Lower leg skin (tissue), 4 donors: Measurements from ENCODE around the gene KISS1R. TPM values are rescaled to one million over a fixed set of nuclear protein-coding genes. Genes with fewer than 3 reads are reported as not detected.

Experiments used
- DNase-seq, 2 donors: peaks; one replicate each; pipeline ENCODE4 v3.0.0-alpha.2; 2019; ENCODE audit warnings: low spot score in 2 of 2
- H3K4me3 ChIP-seq: fragments of 200-600 bp; sonication (generic); 2 replicates; pipeline ENCODE4 v1.5.1; 2017; ENCODE audit warnings: mild to moderate bottlenecking, low read depth; ENCODE audit not compliant: poor library complexity, severe bottlenecking
- POLR2A ChIP-seq, 2 donors: fragments of 450-650 bp; IDR thresholded peaks; one replicate each; pipeline ENCODE4 v1.6.1; 2016 to 2017; ENCODE audit warnings: antibody characterized with exemption in 2 of 2, mild to moderate bottlenecking in 1 of 2, moderate library complexity in 1 of 2
- WGBS, 2 donors: methylation state at CpG; one replicate each; pipeline ENCODE4 v1.1.5; 2018; 5-methylcytosine and 5-hydroxymethylcytosine counted together
- intact Hi-C: fragments of 100-400 bp; cut with DNase I; formaldehyde crosslinking; loops from one replicate; pipeline ENCODE4 v1.15.0; 2023; ENCODE audit warnings: low total_unique reads
- total RNA-seq, 4 donors: library from RNA; depleted of rRNA; stranded (reverse); fragments of >200 nt; gene quantifications; one replicate each; pipeline ENCODE4 v1.1.0, GENCODE V29; 2016
- TF ChIP-seq, protein P1 (sequence below), 3 donors: fragments of 450-650 bp; IDR thresholded peaks; one replicate each; pipeline ENCODE4 v1.5.1; 2016; ENCODE audit warnings: antibody characterized with exemption in 3 of 3, mild to moderate bottlenecking in 3 of 3, moderate library complexity in 2 of 3

The KISS1R gene
- total RNA-seq, 4 donors from 2014 or later, result 0.88 to 3.5 TPM; not detected in 2

DNA sequence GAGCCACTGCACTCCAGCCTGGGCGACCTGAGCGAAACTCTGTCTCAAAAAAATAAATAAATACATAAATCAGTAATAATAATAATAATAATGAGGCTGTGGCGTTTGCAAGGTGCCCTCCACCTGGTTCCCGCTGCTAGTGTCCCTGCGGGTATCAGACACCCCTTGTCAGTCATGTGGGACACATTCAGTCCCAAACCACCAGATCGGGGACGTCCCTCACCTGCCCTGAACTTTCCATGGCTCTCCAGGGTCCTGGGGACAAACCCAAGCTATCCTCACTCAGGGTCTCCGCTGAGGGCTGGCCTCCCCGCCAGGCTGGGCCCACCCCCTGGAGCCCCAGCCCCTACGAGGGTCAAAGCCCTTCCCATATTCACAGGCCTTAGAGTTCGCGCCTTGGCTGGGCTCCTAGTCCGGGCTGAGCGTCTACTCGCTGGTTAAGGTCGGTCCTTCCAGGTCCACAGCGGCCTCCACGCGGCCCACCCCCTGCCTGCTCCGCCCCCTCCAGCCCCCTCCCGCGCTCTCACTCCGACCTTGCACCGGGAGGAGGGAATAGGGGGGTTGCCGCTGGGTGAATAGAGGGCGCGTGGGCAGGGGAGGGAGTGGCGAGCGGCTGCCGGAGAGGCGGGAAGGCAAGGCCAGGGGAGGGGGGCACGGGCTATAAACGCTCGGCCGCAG is 349 bp upstream of the KISS1R start:
- intact Hi-C loops, result loop anchor here (5.0 kb wide), 1 partner anchor 149 kb away; no protein-coding TSS in a partner anchor
- 27 to 32% methylated on average over 28 to 30 of the region's 35 CpGs for WGBS, 2 donors

DNA sequence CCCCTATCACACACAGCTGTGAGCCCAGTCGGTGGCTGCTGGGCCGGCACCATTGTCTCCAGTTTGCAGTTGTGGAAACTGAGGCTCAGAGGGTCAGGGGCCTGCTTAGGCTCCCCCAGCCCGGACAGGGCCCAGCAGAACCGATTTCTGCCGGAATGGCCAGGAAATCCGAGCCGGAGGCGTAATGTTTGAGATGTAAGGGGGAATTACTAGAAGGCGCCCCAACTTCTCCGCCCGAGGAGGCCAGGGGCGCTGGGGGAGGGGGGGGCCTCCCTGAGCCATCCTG is 962 bp downstream of the KISS1R start:
- DNase-seq, result no peak
- intact Hi-C loops, result loop anchor here (5.0 kb wide), 1 partner anchor 151 kb away; no protein-coding TSS in a partner anchor
- 9 to 10% methylated on average over 9 to 11 of the region's 12 CpGs for WGBS, 2 donors
- no peak overlapping the region for H3K4me3 ChIP-seq
- no peak for TF ChIP-seq POLR2A (IDR thresholded peaks at IDR 0.05)
- TF ChIP-seq, protein P1, sequence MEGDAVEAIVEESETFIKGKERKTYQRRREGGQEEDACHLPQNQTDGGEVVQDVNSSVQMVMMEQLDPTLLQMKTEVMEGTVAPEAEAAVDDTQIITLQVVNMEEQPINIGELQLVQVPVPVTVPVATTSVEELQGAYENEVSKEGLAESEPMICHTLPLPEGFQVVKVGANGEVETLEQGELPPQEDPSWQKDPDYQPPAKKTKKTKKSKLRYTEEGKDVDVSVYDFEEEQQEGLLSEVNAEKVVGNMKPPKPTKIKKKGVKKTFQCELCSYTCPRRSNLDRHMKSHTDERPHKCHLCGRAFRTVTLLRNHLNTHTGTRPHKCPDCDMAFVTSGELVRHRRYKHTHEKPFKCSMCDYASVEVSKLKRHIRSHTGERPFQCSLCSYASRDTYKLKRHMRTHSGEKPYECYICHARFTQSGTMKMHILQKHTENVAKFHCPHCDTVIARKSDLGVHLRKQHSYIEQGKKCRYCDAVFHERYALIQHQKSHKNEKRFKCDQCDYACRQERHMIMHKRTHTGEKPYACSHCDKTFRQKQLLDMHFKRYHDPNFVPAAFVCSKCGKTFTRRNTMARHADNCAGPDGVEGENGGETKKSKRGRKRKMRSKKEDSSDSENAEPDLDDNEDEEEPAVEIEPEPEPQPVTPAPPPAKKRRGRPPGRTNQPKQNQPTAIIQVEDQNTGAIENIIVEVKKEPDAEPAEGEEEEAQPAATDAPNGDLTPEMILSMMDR (IDR thresholded peaks at IDR 0.05), result no peak

More for the DNA sequence above, 349 bp upstream of the KISS1R start:
- TF ChIP-seq POLR2A (IDR thresholded peaks at IDR 0.05), result no peak
- TF ChIP-seq, protein P1 (IDR thresholded peaks at IDR 0.05), result no peak
- H3K4me3 ChIP-seq, result no peak overlapping the region
- no peak for DNase-seq

DNA sequence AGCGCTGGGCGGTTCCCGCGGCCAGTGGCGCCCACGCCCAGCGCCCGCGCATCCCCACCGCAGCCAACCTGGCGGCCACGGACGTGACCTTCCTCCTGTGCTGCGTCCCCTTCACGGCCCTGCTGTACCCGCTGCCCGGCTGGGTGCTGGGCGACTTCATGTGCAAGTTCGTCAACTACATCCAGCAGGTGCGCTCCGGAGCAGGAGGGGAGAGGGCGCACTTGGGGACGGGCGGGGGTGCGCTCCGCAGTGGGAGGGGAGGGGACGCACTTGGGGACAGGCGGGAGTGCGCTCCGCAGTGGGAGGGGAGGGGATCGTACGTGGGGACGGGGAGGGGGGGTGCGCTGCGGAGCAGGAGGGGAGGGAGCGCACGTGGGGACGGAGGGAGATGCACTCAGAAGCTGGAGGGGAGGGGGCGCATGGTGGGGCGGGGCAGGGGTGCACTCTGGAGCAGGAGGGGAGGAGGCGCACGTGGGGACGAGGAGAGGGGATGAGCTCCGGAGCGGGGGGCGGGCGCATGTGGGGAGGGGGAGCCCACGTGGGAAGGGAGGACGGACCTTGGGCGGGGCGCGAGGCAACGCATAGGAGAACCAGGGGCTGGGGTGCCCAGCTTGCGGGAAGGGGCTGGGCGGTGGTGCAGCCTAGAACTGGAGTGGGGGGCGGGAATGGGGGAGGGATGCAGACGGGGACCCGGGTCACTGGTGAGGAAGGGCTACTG is 1.5 kb downstream of the KISS1R start:
- 3 to 4% methylated on average over 21 to 56 of the region's 58 CpGs for WGBS, 2 donors
- intact Hi-C loops, result loop anchor here (5.0 kb wide), 1 partner anchor 151 kb away; no protein-coding TSS in a partner anchor
- TF ChIP-seq, protein P1 (IDR thresholded peaks at IDR 0.05), result no peak
- no peak for TF ChIP-seq POLR2A (IDR thresholded peaks at IDR 0.05)
- DNase-seq, result no peak
- no peak overlapping the region for H3K4me3 ChIP-seq

DNA sequence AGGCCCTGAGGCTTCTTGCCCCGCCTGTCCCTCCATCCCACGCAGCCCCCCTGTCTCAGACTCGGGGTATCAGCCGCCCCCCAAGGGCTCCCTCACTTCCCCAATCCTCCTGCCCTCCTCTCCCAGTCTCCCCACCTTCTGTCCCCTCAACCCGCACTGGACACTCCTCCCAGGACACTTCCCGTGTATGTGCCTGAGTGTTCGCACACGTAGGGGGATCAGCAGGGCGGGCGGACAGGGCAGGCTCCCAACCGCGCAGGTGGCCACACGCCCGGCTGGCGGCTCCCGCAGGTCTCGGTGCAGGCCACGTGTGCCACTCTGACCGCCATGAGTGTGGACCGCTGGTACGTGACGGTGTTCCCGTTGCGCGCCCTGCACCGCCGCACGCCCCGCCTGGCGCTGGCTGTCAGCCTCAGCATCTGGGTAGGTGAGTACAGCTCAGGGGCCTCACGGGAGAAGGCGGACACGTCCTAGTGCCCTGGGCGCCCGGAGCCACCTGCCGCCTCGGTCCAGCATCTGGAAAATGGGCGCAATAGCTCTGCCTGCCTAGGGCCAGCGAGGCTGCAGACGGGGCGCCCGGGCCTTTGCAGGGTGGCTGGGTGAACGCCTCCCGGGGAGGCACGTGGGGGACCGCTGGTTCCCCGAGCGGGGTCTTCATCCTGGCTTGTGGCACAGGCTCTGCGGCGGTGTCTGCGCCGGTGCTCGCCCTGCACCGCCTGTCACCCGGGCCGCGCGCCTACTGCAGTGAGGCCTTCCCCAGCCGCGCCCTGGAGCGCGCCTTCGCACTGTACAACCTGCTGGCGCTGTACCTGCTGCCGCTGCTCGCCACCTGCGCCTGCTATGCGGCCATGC is 2.3 kb downstream of the KISS1R start:
- no peak for DNase-seq
- intact Hi-C loops, result loop anchor here (2.0 to 5.0 kb wide), 2 partner anchors 61 to 152 kb away; partner anchors contain the start of gene CFD
- WGBS, 2 donors, result 3 to 4% methylated on average over 19 to 59 of the region's 68 CpGs
- H3K4me3 ChIP-seq, result no peak overlapping the region
- no peak for TF ChIP-seq POLR2A (IDR thresholded peaks at IDR 0.05)
- TF ChIP-seq, protein P1 (IDR thresholded peaks at IDR 0.05), result no peak

DNA sequence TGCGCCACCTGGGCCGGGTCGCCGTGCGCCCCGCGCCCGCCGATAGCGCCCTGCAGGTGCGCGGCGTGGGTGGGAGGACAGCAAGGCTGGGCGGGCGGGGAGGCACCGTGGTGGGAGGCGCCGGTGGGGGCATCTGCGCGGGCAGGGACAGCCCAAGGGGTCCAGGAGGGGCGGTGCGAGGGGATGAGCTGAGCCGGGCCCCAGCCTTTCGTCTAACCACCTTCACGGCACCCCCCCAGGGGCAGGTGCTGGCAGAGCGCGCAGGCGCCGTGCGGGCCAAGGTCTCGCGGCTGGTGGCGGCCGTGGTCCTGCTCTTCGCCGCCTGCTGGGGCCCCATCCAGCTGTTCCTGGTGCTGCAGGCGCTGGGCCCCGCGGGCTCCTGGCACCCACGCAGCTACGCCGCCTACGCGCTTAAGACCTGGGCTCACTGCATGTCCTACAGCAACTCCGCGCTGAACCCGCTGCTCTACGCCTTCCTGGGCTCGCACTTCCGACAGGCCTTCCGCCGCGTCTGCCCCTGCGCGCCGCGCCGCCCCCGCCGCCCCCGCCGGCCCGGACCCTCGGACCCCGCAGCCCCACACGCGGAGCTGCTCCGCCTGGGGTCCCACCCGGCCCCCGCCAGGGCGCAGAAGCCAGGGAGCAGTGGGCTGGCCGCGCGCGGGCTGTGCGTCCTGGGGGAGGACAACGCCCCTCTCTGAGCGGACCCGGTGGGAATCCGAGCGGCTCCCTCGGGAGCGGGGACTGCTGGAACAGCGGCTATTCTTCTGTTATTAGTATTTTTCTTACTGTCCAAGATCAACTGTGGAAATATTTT is 3.1 kb downstream of the KISS1R start:
- no peak overlapping the region for H3K4me3 ChIP-seq
- WGBS, 2 donors, result 0 to 1% methylated on average over 7 to 71 of the region's 84 CpGs
- TF ChIP-seq, protein P1 (IDR thresholded peaks at IDR 0.05), result no peak
- no peak for TF ChIP-seq POLR2A (IDR thresholded peaks at IDR 0.05)
- DNase-seq, result no peak
- intact Hi-C loops, result loop anchor here (2.0 kb wide), 1 partner anchor 61 kb away; the partner anchor contains the start of gene CFD
